HT-29 (cell line): ENCODE data around the gene CELF5. TPM values are rescaled to one million over a fixed set of nuclear protein-coding genes. Genes with fewer than 3 reads are reported as not detected.
"Not testable (repeated sequence)": the region's sequence is repeated elsewhere in the genome, so short reads cannot be mapped to it uniquely, and the experiment has no call there.

Experiments
- DNase-seq: peaks from one replicate; pipeline ENCODE4 v3.0.0-alpha.2; 2015; ENCODE audit warnings: low spot score
- total RNA-seq: library from RNA; depleted of rRNA; stranded (reverse); fragments of >200 nt; shearing (Covaris generic); gene quantifications from 2 replicates; pipeline ENCODE4 v1.2.3, GENCODE V29; 2014

The CELF5 gene
- total RNA-seq, 1 experiment from 2014 or later, result 0.53 TPM

GRCh38 chr19:3272952-3273351 is 48.5 kb downstream of the CELF5 start:
- DNase-seq, result no peak

- no peak for DNase-seq
These were observed 49.9 kb downstream of the CELF5 start for GRCh38 chr19:3274245-3274941.

GRCh38 chr19:3274942-3275582 is 50.6 kb downstream of the CELF5 start:
- no peak for DNase-seq

GRCh38 chr19:3275583-3276340 is 51.3 kb downstream of the CELF5 start:
- DNase-seq, result peak; percentile 75

- peak; percentile 61 for DNase-seq
These were observed 51.9 kb downstream of the CELF5 start for GRCh38 chr19:3276341-3276799.

GRCh38 chr19:3277649-3278048 is 53.2 kb downstream of the CELF5 start:
- no peak for DNase-seq

- DNase-seq, result no peak
These were observed 53.8 kb downstream of the CELF5 start for GRCh38 chr19:3278294-3278693.

GRCh38 chr19:3278749-3279148 is 54.3 kb downstream of the CELF5 start:
- DNase-seq, result no peak

- DNase-seq, result no peak
These were observed 54.8 kb downstream of the CELF5 start for GRCh38 chr19:3279306-3279705.

GRCh38 chr19:3281026-3281425 is 56.6 kb downstream of the CELF5 start:
- DNase-seq, result no peak

GRCh38 chr19:3282155-3282554 is 57.7 kb downstream of the CELF5 start:
- DNase-seq, result no peak

- DNase-seq, result no peak
These were observed 58.1 kb downstream of the CELF5 start for GRCh38 chr19:3282564-3282963.

- DNase-seq, result no peak
These were observed 58.8 kb downstream of the CELF5 start for GRCh38 chr19:3283246-3283751.

GRCh38 chr19:3283886-3284657 is 59.6 kb downstream of the CELF5 start:
- DNase-seq, result no peak

GRCh38 chr19:3284759-3285646 is 60.5 kb downstream of the CELF5 start:
- peak; percentile 88 for DNase-seq

GRCh38 chr19:3285647-3286176 is 61.3 kb downstream of the CELF5 start:
- no peak for DNase-seq

GRCh38 chr19:3287814-3288213 is 63.4 kb downstream of the CELF5 start:
- DNase-seq, result no peak

- DNase-seq, result not testable (repeated sequence)
These were observed 64.0 kb downstream of the CELF5 start for GRCh38 chr19:3288437-3288836.

GRCh38 chr19:3289971-3290569 is 65.6 kb downstream of the CELF5 start:
- no peak for DNase-seq

- DNase-seq, result not testable (repeated sequence)
These were observed 66.4 kb downstream of the CELF5 start for GRCh38 chr19:3290858-3291257.
